Keratinocyte (primary cell): ENCODE results near the gene ZSCAN23. TPM values are rescaled to one million over a fixed set of nuclear protein-coding genes. Genes with fewer than 3 reads are reported as not detected.

Experiments used
- DNase-seq: peaks from one replicate; pipeline ENCODE4 v3.0.0-alpha.2; 2011; ENCODE audit warnings: low read depth, missing footprints, low spot score
- FAIRE-seq: peaks from 2 replicates; lab custom pipeline; 2011; peaks lifted over from hg19 to GRCh38; lab: Jason Lieb, UNC
- H2AFZ ChIP-seq: 2 replicates; pipeline ENCODE4 v1.6.0; 2012; ENCODE audit warnings: low read length, control low read depth, inconsistent platforms; ENCODE audit not compliant: control insufficient read depth
- H3K27ac ChIP-seq: 2 replicates; pipeline ENCODE4 v1.5.1; 2011; ENCODE audit warnings: low read length; ENCODE audit not compliant: control insufficient read depth, insufficient read depth
- H3K27me3 ChIP-seq: 3 replicates; pipeline ENCODE4 v1.6.0; 2011; ENCODE audit warnings: low read length; ENCODE audit not compliant: control insufficient read depth, insufficient read depth; ENCODE audit errors: extremely low read depth
- H3K36me3 ChIP-seq, 2 experiments: 2 replicates in 1 of 2; 3 replicates in 1 of 2; pipeline ENCODE4 v1.5.1; 2011; ENCODE audit warnings: low read length in 2 of 2, mild to moderate bottlenecking in 1 of 2; ENCODE audit not compliant: control insufficient read depth in 2 of 2, insufficient read depth in 2 of 2; ENCODE audit errors: extremely low read depth in 1 of 2
- H3K4me1 ChIP-seq: 3 replicates; pipeline ENCODE4 v1.5.1; 2011; ENCODE audit warnings: low read length; ENCODE audit not compliant: control insufficient read depth, insufficient read depth; ENCODE audit errors: extremely low read depth
- H3K4me2 ChIP-seq: 3 replicates; pipeline ENCODE4 v1.6.0; 2011; ENCODE audit warnings: low read depth, low read length; ENCODE audit not compliant: control insufficient read depth, insufficient read depth; ENCODE audit errors: extremely low read depth
- H3K4me3 ChIP-seq, 3 experiments: fragments of 200-600 bp in 1 of 3; sonication (generic) in 1 of 3; 2 replicates in 2 of 3; 3 replicates in 1 of 3; pipeline ENCODE4 v1.5.1; 2011 to 2016; ENCODE audit warnings: low read length in 3 of 3, mild to moderate bottlenecking in 3 of 3, control low read depth in 2 of 3, inconsistent platforms in 1 of 3, low read depth in 1 of 3, mixed read lengths in 1 of 3, mixed run types in 1 of 3, moderate library complexity in 1 of 3; ENCODE audit not compliant: control insufficient read depth in 2 of 3, insufficient read depth in 2 of 3; ENCODE audit errors: extremely low read depth in 1 of 3
- H3K79me2 ChIP-seq: 2 replicates; pipeline ENCODE4 v1.6.0; 2012; ENCODE audit warnings: low read length; ENCODE audit not compliant: control insufficient read depth, insufficient read depth
- H3K9ac ChIP-seq: 3 replicates; pipeline ENCODE4 v1.6.0; 2011; ENCODE audit warnings: low read length; ENCODE audit not compliant: control insufficient read depth, insufficient read depth; ENCODE audit errors: extremely low read depth
- H3K9me1 ChIP-seq: 3 replicates; pipeline ENCODE4 v1.6.0; 2011; ENCODE audit warnings: low read length; ENCODE audit not compliant: control insufficient read depth, insufficient read depth; ENCODE audit errors: extremely low read depth
- H3K9me3 ChIP-seq: 2 replicates; pipeline ENCODE4 v1.5.1; 2012; ENCODE audit warnings: low read depth, low read length; ENCODE audit not compliant: control insufficient read depth
- H4K20me1 ChIP-seq: 3 replicates; pipeline ENCODE4 v1.6.0; 2011; ENCODE audit warnings: low read length; ENCODE audit not compliant: control insufficient read depth, insufficient read depth; ENCODE audit errors: extremely low read depth
- CTCF ChIP-seq, 3 experiments: IDR thresholded peaks in 1 of 3; conservative IDR thresholded peaks in 1 of 3; optimal IDR thresholded peaks in 1 of 3; 2 replicates in 2 of 3; 3 replicates in 1 of 3; pipeline versions ENCODE3 to v1.5.1; 2011; ENCODE audit warnings: low read length in 3 of 3, mild to moderate bottlenecking in 3 of 3, moderate library complexity in 2 of 3, control low read depth in 1 of 3, inconsistent platforms in 1 of 3; ENCODE audit not compliant: insufficient read depth in 2 of 3; ENCODE audit errors: extremely low read depth in 1 of 3
- EZH2 ChIP-seq: IDR thresholded peaks from one replicate; pipeline ENCODE4 v1.6.1; 2012; ENCODE audit warnings: inconsistent platforms, mild to moderate bottlenecking, low read length, moderate library complexity
- dilution Hi-C: fragments of 300-500 bp; cut with MboI; formaldehyde crosslinking; loops from one replicate; pipeline ENCODE4 v1.7.0; 2020; ENCODE audit warnings: low sequenced_read_pairs; ENCODE audit not compliant: extremely low pct_ligation_motif_present
- polyA plus RNA-seq, 5 experiments: library from polyadenylated mRNA; depleted of rRNA in 3 of 5; stranded (reverse) in 3 of 5; stranded (forward) in 1 of 5; unstranded in 1 of 5; fragments of >200 nt; gene quantifications; 1 replicate in 1 of 5; 2 replicates in 3 of 5; 3 replicates in 1 of 5; pipeline versions ENCODE4 v1.2.1 to v1.2.3, GENCODE V29; 2011 to 2012; ENCODE audit warnings: missing spikeins in 2 of 5, low read depth in 1 of 5, low replicate concordance in 1 of 5

The ZSCAN23 gene
- polyA plus RNA-seq, 1 donor (not counting 4 experiments of a cell fraction or from before 2014, with no cell fraction given), result 1.8 TPM

DNA sequence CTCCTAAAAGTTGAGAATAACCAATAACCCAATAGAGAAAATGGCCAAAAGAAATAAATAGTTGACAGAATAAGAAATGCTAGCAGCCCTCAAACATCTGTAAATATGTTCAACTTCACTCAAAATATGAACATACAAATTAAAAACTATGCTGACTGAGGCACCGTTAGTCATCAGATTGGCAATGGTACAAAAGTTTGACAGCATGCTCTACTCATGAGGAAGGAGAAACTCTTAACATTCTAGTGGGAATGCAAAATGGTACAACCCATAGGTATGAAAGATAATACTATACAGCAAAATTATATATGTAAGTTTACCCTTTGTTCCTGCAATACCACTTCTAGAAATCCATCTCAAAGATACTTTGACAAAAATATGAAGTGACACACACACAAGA lies 42.1 kb downstream of the ZSCAN23 start:
- Histone ChIP-seq H3K36me3 (no peaks in the 10 kb centered on the region), H4K20me1 (no peaks in the 10 kb centered on the region), H2AFZ (no peak overlapping the region), H3K27me3 (no peaks in the 10 kb centered on the region), H3K4me1 (peaks cover 19% of the 10 kb centered on the region), H3K4me2 (no peak overlapping the region), H3K9ac (no peak overlapping the region), H3K4me3 (no peak overlapping the region), H3K9me3 (no peaks in the 10 kb centered on the region), H3K27ac (no peak overlapping the region), H3K9me1 (no peaks in the 10 kb centered on the region), H3K79me2 (peaks cover 14% of the 10 kb centered on the region)
- FAIRE-seq, result no peak
- TF ChIP-seq EZH2, result no peak
- no peak for TF ChIP-seq CTCF (optimal IDR thresholded peaks at IDR 0.05 in 1 of 3, IDR thresholded peaks at IDR 0.05 in 1 of 3, conservative IDR thresholded peaks at IDR 0.05 in 1 of 3; ENCODE audit: extremely low read depth in 1 of 3, insufficient read depth in 2 of 3, low read length in 3 of 3)
- dilution Hi-C loops, result no loop called here
- DNase-seq, result no peak

GRCh38 chr6:28400122-28400451 lies 43.2 kb downstream of the ZSCAN23 start:
- Histone ChIP-seq H3K4me2 (peak overlapping the region; percentile 85), H3K9me1 (no peaks in the 10 kb centered on the region), H3K27ac (peak overlapping the region; percentile 83), H3K4me1 (peaks cover 19% of the 10 kb centered on the region), H4K20me1 (no peaks in the 10 kb centered on the region), H3K4me3 (peak overlapping the region; percentile 55 to 94 (median 90)), H3K27me3 (no peaks in the 10 kb centered on the region), H3K9me3 (no peaks in the 10 kb centered on the region), H3K36me3 (no peaks in the 10 kb centered on the region), H3K9ac (peak overlapping the region; percentile 89), H3K79me2 (peaks cover 23% of the 10 kb centered on the region), H2AFZ (peak overlapping the region; percentile 99)
- DNase-seq (no peak), FAIRE-seq (no peak)
- no peak for TF ChIP-seq CTCF (optimal IDR thresholded peaks at IDR 0.05 in 1 of 3, IDR thresholded peaks at IDR 0.05 in 1 of 3, conservative IDR thresholded peaks at IDR 0.05 in 1 of 3; ENCODE audit: extremely low read depth in 1 of 3, insufficient read depth in 2 of 3, low read length in 3 of 3)
- no peak for TF ChIP-seq EZH2
- dilution Hi-C loops, result no loop called here
